Ramos (cell line): ENCODE data around the gene WDR36.

Experiments
- in situ Hi-C: fragments of 300-500 bp; cut with MboI; formaldehyde crosslinking; loops from one replicate; pipeline ENCODE4 v1.14.3; 2022; ENCODE audit warnings: low sequenced_read_pairs; ENCODE audit not compliant: unreplicated experiment

Gene WDR36

GRCh38 chr5:111099058-111099778 lies 7.1 kb downstream of the WDR36 start:
- in situ Hi-C loops: no loop called here

- in situ Hi-C loops: loop anchor here (25.0 kb wide), 1 partner anchor 344 kb away; no protein-coding TSS in a partner anchor
Observed at GRCh38 chr5:111106320-111106948, 14.3 kb downstream of the WDR36 start.

GRCh38 chr5:111107371-111107770 lies 15.2 kb downstream of the WDR36 start:
- in situ Hi-C loops: loop anchor here (25.0 kb wide), 1 partner anchor 345 kb away; no protein-coding TSS in a partner anchor

- in situ Hi-C loops: loop anchor here (25.0 kb wide), 1 partner anchor 350 kb away; no protein-coding TSS in a partner anchor
Observed at GRCh38 chr5:111111956-111112355, 19.8 kb downstream of the WDR36 start.

- in situ Hi-C loops: loop anchor here (25.0 kb wide), 1 partner anchor 351 kb away; no protein-coding TSS in a partner anchor
Observed at GRCh38 chr5:111113678-111114077, 21.5 kb downstream of the WDR36 start.

- in situ Hi-C loops: loop anchor here (25.0 kb wide), 1 partner anchor 353 kb away; no protein-coding TSS in a partner anchor
Observed at GRCh38 chr5:111115229-111115628, 23.1 kb downstream of the WDR36 start.

- in situ Hi-C loops: loop anchor here (25.0 kb wide), 1 partner anchor 354 kb away; no protein-coding TSS in a partner anchor
Observed at GRCh38 chr5:111116550-111116949, 24.4 kb downstream of the WDR36 start.

GRCh38 chr5:111117136-111117535 lies 25.0 kb downstream of the WDR36 start:
- in situ Hi-C loops: loop anchor here (25.0 kb wide), 1 partner anchor 355 kb away; no protein-coding TSS in a partner anchor

- in situ Hi-C loops: loop anchor here (25.0 kb wide), 1 partner anchor 357 kb away; no protein-coding TSS in a partner anchor
Observed at GRCh38 chr5:111119221-111119620, 27.1 kb downstream of the WDR36 start.

GRCh38 chr5:111119856-111120255 lies 27.7 kb downstream of the WDR36 start:
- in situ Hi-C loops: loop anchor here (25.0 kb wide), 1 partner anchor 358 kb away; no protein-coding TSS in a partner anchor

GRCh38 chr5:111120911-111121310 lies 28.8 kb downstream of the WDR36 start:
- in situ Hi-C loops: loop anchor here (25.0 kb wide), 1 partner anchor 359 kb away; no protein-coding TSS in a partner anchor

GRCh38 chr5:111121926-111122325 lies 29.8 kb downstream of the WDR36 start:
- in situ Hi-C loops: loop anchor here (25.0 kb wide), 1 partner anchor 360 kb away; no protein-coding TSS in a partner anchor

GRCh38 chr5:111122398-111122797 lies 30.2 kb downstream of the WDR36 start:
- in situ Hi-C loops: loop anchor here (25.0 kb wide), 1 partner anchor 360 kb away; no protein-coding TSS in a partner anchor

GRCh38 chr5:111124793-111125192 lies 32.6 kb downstream of the WDR36 start:
- in situ Hi-C loops: loop anchor here (25.0 kb wide), 1 partner anchor 362 kb away; no protein-coding TSS in a partner anchor

GRCh38 chr5:111126896-111127295 lies 34.7 kb downstream of the WDR36 start:
- in situ Hi-C loops: no loop called here

GRCh38 chr5:111127453-111128195 lies 35.5 kb downstream of the WDR36 start:
- in situ Hi-C loops: no loop called here

GRCh38 chr5:111129938-111130337 lies 37.8 kb downstream of the WDR36 start:
- in situ Hi-C loops: no loop called here

GRCh38 chr5:111131356-111131755 lies 39.2 kb downstream of the WDR36 start:
- in situ Hi-C loops: no loop called here

- in situ Hi-C loops: no loop called here
Observed at GRCh38 chr5:111132076-111132475, 39.9 kb downstream of the WDR36 start.

GRCh38 chr5:111132731-111133435 lies 40.7 kb downstream of the WDR36 start:
- in situ Hi-C loops: no loop called here
